ENCODE measurements around the gene AP3B2. TPM values are rescaled to one million over a fixed set of nuclear protein-coding genes. Genes with fewer than 3 reads are reported as not detected.

The AP3B2 gene
- total RNA-seq, 4 donors from 2014 or later = 1.3 to 6.2 (median 2.4) TPM

GRCh38 chr15:82653483-82654168 lies 56.0 kb downstream of the AP3B2 start:
- intact Hi-C loops (cut with DNase I; ENCODE audit: low total_unique reads) = no loop called here
- WGBS, 2 donors = 69 to 71% methylated on average over 3 of the region's 3 CpGs
- H3K4me3 ChIP-seq (ENCODE audit: low read depth, poor library complexity, severe bottlenecking) = no peak overlapping the region
- DNase-seq (ENCODE audit: low spot score in 2 of 2) = no peak
- TF ChIP-seq CTCF (IDR thresholded peaks at IDR 0.05) = no peak
- no peak for TF ChIP-seq POLR2A (IDR thresholded peaks at IDR 0.05)

DNA sequence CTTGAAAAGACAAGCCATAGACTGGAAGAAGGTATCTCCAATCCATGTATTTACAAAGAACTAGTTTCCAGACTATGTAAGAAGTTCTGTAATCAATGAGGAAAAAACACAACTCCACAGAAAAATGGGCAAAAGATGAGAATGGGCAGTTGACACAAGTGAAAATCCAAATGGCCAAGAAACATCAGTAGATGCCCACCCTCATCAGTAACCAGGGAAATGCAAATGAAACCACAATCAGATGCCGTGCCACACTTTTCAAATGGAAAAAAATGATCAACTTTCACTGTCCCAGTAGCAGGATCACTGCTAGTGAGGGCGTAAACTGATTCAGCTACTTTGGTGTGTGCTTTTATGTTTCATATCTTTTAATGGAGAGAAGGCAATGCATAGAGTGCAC lies 58.0 kb downstream of the AP3B2 start:
- 89 to 90% methylated on average over 2 of the region's 2 CpGs for WGBS, 2 donors
- DNase-seq (ENCODE audit: low spot score in 2 of 2) = no peak
- TF ChIP-seq CTCF (IDR thresholded peaks at IDR 0.05) (no peak), POLR2A (IDR thresholded peaks at IDR 0.05) (no peak)
- intact Hi-C loops (cut with DNase I; ENCODE audit: low total_unique reads) = no loop called here
- no peak overlapping the region for H3K4me3 ChIP-seq (ENCODE audit: low read depth, poor library complexity, severe bottlenecking)

DNA sequence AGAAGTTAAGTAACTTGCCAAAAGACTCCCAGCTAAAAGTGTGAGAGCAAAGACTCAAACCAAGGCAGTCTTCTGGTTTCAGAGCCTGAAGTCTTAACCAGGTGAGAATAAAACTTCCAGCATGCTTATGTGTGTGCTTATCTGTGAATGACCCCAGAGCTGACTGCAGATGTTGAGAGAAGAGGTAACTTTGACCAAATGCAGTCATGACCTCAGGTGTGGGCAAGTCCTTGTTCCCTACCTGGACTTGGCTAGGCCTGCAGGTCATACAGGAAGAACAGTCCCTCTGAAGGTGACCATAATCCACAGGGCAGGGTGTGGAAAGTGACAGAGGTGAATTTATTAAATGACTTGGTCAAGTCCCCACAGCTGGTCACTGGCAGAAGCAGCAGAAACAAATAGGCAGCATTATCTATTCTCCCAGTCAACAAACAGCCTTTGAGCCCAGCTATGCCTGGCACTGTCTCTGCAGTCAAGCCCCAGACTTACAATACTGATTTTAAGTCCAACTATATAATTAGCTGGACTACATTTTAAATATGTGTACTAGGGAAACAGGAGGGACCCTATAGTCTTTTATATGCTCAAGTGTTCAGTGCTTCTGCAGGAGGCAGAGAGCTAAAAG lies 59.5 kb downstream of the AP3B2 start:
- no peak for DNase-seq (ENCODE audit: low spot score in 2 of 2)
- TF ChIP-seq CTCF (IDR thresholded peaks at IDR 0.05) (no peak), POLR2A (IDR thresholded peaks at IDR 0.05) (no peak)
- intact Hi-C loops (cut with DNase I; ENCODE audit: low total_unique reads) = no loop called here
- no peak overlapping the region for H3K4me3 ChIP-seq (ENCODE audit: low read depth, poor library complexity, severe bottlenecking)

DNA sequence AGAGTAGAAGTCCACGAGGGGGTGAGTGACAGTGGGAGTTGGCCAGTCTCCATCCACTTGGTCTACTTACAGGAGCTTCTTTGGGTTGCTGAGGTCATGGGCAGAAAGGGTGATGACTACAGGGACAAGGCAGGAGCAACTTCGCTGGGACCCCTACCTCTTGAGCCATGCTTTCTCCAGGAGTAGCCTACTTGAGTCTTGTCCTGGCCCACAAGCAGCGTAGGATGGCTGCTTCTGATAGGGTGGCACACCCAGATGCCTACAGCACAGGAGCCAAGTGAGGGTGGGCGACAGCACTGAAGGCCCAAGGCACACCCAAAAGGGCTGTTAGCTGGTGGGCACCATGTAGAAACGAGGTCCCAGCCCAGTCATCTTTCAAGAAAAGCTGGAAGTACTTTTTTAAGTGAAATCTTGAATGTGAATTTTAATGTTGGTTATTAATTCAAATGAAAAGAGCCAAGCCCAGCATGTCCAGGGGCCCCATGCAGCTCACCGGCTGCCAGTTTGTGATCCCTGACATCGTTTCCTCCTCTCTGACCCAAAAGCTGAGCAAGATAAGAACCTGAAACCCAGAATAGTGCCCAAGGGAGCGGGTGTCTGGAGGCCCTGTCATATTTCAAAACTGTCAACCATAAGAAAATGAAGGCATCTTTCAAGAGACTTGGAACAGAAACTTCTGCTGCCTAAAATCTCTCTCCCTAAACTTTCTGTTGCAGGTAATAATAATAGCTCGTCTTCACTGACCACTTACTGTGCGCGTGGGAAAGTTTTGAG lies 60.3 kb downstream of the AP3B2 start:
- DNase-seq (ENCODE audit: low spot score in 2 of 2) = no peak
- intact Hi-C loops (cut with DNase I; ENCODE audit: low total_unique reads) = no loop called here
- TF ChIP-seq CTCF (IDR thresholded peaks at IDR 0.05) (no peak), POLR2A (IDR thresholded peaks at IDR 0.05) (no peak)
- WGBS, 2 donors = 75 to 79% methylated on average over 11 of the region's 11 CpGs
- no peak overlapping the region for H3K4me3 ChIP-seq (ENCODE audit: low read depth, poor library complexity, severe bottlenecking)

- peak overlapping the region; percentile 37 for H3K4me3 ChIP-seq (ENCODE audit: low read depth, poor library complexity, severe bottlenecking)
- WGBS, 2 donors = 17 to 25% methylated on average over 34 to 41 of the region's 41 CpGs
- intact Hi-C loops (cut with DNase I; ENCODE audit: low total_unique reads) = no loop called here
- no peak for DNase-seq (ENCODE audit: low spot score in 2 of 2)
- TF ChIP-seq CTCF (IDR thresholded peaks at IDR 0.05) (no peak), POLR2A (IDR thresholded peaks at IDR 0.05) (no peak)
Measured at GRCh38 chr15:82648257-82649103, 61.2 kb downstream of the AP3B2 start.
